Measurements from ENCODE around the gene F11. TPM values are rescaled to one million over a fixed set of nuclear protein-coding genes. Genes with fewer than 3 reads are reported as not detected.

F11 gene
- total and polyA plus RNA-seq, 2 donors (not counting 3 experiments of a cell fraction or from before 2014, with no cell fraction given) = not detected

DNA sequence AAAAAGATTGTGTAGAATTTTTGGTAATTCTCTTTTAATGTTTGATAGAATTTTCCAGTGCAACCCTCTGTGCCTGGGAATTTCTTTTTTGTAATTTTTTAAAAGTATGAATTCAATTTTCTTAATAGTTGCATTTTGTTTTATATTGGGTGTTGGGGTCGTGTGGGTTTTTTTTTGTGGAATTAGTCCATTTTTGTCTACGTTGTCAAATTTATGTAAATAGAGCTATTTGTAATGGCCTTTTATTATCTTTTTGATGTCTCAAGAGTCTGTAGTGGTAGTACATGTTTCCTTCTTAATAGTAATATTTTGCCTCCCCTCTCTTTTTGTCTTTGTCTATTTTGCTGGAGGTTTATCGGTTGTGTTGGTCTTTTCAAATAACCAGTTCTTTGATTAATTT is 64.4 kb downstream of the F11 start:
- Histone ChIP-seq H3K4me2 (ENCODE audit: insufficient read depth, low read length) (no peak overlapping the region), H3K79me2 (ENCODE audit: control insufficient read depth, insufficient read depth, low read length) (no peaks in the 10 kb centered on the region), H3K9me3 (replicated peaks; ENCODE audit: control insufficient read depth, insufficient read depth, low read length) (peaks cover 9% of the 10 kb centered on the region), H3K9ac (replicated peaks; ENCODE audit: extremely low read depth, insufficient read depth, low read length) (no peak overlapping the region), H3K27ac (ENCODE audit: insufficient read depth, low read depth, low read length) (no peak overlapping the region), H2AFZ (ENCODE audit: low read depth, low read length) (no peak overlapping the region), H3K36me3 (ENCODE audit: control insufficient read depth in 2 of 2, extremely low read depth in 1 of 2, insufficient read depth in 2 of 2, low read length in 2 of 2) (no peaks in the 10 kb centered on the region), H3K4me1 (ENCODE audit: control insufficient read depth, extremely low read depth, insufficient read depth, low read length) (no peaks in the 10 kb centered on the region), H4K20me1 (replicated peaks; ENCODE audit: control insufficient read depth, extremely low read depth, insufficient read depth, low read length) (no peaks in the 10 kb centered on the region), H3K4me3 (replicated peaks in 1 of 3; ENCODE audit: insufficient read depth in 1 of 3, low read depth in 1 of 3, low read length in 3 of 3) (no peak overlapping the region), H3K27me3 (ENCODE audit: control insufficient read depth in 2 of 2, insufficient read depth in 2 of 2, low read length in 2 of 2) (no peaks in the 10 kb centered on the region), H3K9me1 (replicated peaks; ENCODE audit: control insufficient read depth, extremely low read depth, insufficient read depth, low read length) (no peaks in the 10 kb centered on the region)
- intact Hi-C loops (cut with micrococcal nuclease) = no loop called here
- dilution Hi-C loops (cut with MboI; ENCODE audit: extremely low pct_ligation_motif_present, low sequenced_read_pairs) = no loop called here
- no peak for DNase-seq (ENCODE audit: low read depth, low spot score)
- CTCF ChIA-PET = no interaction called here
- TF ChIP-seq MYC (IDR thresholded peaks at IDR 0.05; ENCODE audit: low read depth, low read length) (no peak), CTCF (IDR thresholded peaks at IDR 0.05; ENCODE audit: extremely low read depth in 1 of 2, insufficient read depth in 1 of 2, low read depth in 1 of 2, low read length in 2 of 2) (no peak), FOS (IDR thresholded peaks at IDR 0.05; ENCODE audit: borderline replicate concordance, insufficient read depth, low read length) (no peak), EZH2 (IDR thresholded peaks at IDR 0.05; ENCODE audit: borderline replicate concordance, low read depth, low read length, severe bottlenecking) (no peak), GATA2 (IDR thresholded peaks at IDR 0.05; ENCODE audit: insufficient read depth, insufficient read length, low read depth, low read length) (no peak), JUN (IDR thresholded peaks at IDR 0.05; ENCODE audit: borderline replicate concordance, insufficient read depth, insufficient read length, low read depth) (no peak), POLR2A (IDR thresholded peaks at IDR 0.05; ENCODE audit: low read depth, low read length) (no peak), POLR2AphosphoS5 (IDR thresholded peaks at IDR 0.05; ENCODE audit: insufficient read depth, low read depth, low read length) (no peak)
- TF ChIP-seq, protein P1, sequence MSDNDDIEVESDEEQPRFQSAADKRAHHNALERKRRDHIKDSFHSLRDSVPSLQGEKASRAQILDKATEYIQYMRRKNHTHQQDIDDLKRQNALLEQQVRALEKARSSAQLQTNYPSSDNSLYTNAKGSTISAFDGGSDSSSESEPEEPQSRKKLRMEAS (IDR thresholded peaks at IDR 0.05; ENCODE audit: insufficient read depth, insufficient read length) = no peak
- POLR2A ChIA-PET = no interaction called here
- no peak for FAIRE-seq
- BruUV-seq (replicated peaks) = no TSS peak
